ENCODE measurements around the gene TTYH3. TPM values are rescaled to one million over a fixed set of nuclear protein-coding genes. Genes with fewer than 3 reads are reported as not detected.

The TTYH3 gene
- polyA plus RNA-seq, 1 donor (not counting 4 experiments of a cell fraction or from before 2014, with no cell fraction given), result 8.5 TPM

DNA sequence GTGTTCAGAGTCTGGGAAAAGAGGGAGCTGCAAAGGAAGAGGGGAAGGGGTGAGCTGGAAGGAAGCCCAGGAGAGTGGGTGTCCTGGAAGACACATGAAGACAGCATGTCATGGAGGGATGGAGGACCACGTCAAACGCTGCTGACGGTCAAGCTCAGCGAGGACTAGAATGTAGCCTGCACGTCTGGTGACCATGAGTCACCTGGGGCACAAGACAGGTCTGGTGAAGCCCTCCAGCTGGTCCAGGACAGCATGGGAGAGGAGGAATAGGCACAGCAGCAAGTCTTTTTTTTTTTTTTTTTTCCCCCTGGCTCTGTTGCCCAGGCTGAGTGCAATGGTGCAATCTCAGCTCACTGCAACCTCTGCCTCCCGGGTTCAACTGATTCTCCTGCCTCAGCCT lies 36.6 kb downstream of the TTYH3 start:
- no peak for FAIRE-seq
- no peak for DNase-seq (ENCODE audit: low read depth, low spot score)

DNA sequence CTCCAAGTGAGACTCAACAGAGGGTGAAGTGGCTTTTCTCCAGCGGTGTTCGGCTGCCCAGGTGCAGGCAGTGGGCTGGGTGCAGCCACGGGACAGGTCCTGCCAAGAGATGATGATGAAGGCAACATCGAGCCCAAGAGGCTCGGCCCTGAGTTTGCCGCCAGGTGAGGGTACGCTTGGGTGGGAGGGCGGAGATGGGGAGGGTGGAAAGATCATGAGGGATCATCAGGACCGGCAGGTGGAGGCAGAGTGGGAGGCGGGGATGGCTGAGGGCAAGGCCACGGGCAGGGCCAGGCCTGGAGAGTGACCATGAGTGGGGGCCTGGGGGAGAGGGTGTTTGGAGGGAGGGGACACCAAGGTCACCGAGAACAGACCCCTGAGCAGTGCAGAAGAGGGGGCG lies 38.4 kb downstream of the TTYH3 start:
- Histone ChIP-seq H2AFZ (ENCODE audit: control insufficient read depth, low read length) (no peak overlapping the region), H3K36me3 (ENCODE audit: control insufficient read depth in 2 of 2, extremely low read depth in 1 of 2, insufficient read depth in 2 of 2, low read length in 2 of 2) (no peaks in the 10 kb centered on the region), H3K4me3 (ENCODE audit: control insufficient read depth in 2 of 3, extremely low read depth in 1 of 3, insufficient read depth in 2 of 3, low read depth in 1 of 3, low read length in 3 of 3) (no peak overlapping the region), H3K4me2 (ENCODE audit: control insufficient read depth, extremely low read depth, insufficient read depth, low read depth, low read length) (no peak overlapping the region), H3K27me3 (ENCODE audit: control insufficient read depth, extremely low read depth, insufficient read depth, low read length) (peaks cover 18% of the 10 kb centered on the region), H3K9me1 (ENCODE audit: control insufficient read depth, extremely low read depth, insufficient read depth, low read length) (no peaks in the 10 kb centered on the region), H3K4me1 (ENCODE audit: control insufficient read depth, extremely low read depth, insufficient read depth, low read length) (no peaks in the 10 kb centered on the region), H3K9me3 (ENCODE audit: control insufficient read depth, low read depth, low read length) (no peaks in the 10 kb centered on the region), H3K9ac (ENCODE audit: control insufficient read depth, extremely low read depth, insufficient read depth, low read length) (no peak overlapping the region), H4K20me1 (ENCODE audit: control insufficient read depth, extremely low read depth, insufficient read depth, low read length) (no peaks in the 10 kb centered on the region), H3K79me2 (ENCODE audit: control insufficient read depth, insufficient read depth, low read length) (no peaks in the 10 kb centered on the region), H3K27ac (ENCODE audit: control insufficient read depth, insufficient read depth, low read length) (no peak overlapping the region)
- dilution Hi-C loops (cut with MboI; ENCODE audit: extremely low pct_ligation_motif_present, low sequenced_read_pairs), result no loop called here
- FAIRE-seq (no peak), DNase-seq (ENCODE audit: low read depth, low spot score) (no peak)
- TF ChIP-seq, protein P1, sequence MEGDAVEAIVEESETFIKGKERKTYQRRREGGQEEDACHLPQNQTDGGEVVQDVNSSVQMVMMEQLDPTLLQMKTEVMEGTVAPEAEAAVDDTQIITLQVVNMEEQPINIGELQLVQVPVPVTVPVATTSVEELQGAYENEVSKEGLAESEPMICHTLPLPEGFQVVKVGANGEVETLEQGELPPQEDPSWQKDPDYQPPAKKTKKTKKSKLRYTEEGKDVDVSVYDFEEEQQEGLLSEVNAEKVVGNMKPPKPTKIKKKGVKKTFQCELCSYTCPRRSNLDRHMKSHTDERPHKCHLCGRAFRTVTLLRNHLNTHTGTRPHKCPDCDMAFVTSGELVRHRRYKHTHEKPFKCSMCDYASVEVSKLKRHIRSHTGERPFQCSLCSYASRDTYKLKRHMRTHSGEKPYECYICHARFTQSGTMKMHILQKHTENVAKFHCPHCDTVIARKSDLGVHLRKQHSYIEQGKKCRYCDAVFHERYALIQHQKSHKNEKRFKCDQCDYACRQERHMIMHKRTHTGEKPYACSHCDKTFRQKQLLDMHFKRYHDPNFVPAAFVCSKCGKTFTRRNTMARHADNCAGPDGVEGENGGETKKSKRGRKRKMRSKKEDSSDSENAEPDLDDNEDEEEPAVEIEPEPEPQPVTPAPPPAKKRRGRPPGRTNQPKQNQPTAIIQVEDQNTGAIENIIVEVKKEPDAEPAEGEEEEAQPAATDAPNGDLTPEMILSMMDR (optimal IDR thresholded peaks at IDR 0.05 in 1 of 3, IDR thresholded peaks at IDR 0.05 in 1 of 3, conservative IDR thresholded peaks at IDR 0.05 in 1 of 3; ENCODE audit: extremely low read depth in 1 of 3, insufficient read depth in 2 of 3, low read length in 3 of 3), result no peak
- no peak for TF ChIP-seq EZH2 (IDR thresholded peaks at IDR 0.05; ENCODE audit: low read length)

More for the DNA sequence above, 36.6 kb downstream of the TTYH3 start:
- H2AFZ ChIP-seq (ENCODE audit: control insufficient read depth, low read length), result no peak overlapping the region
- dilution Hi-C loops (cut with MboI; ENCODE audit: extremely low pct_ligation_motif_present, low sequenced_read_pairs), result no loop called here
- H3K27ac ChIP-seq (ENCODE audit: control insufficient read depth, insufficient read depth, low read length), result no peak overlapping the region
- H3K4me2 ChIP-seq (ENCODE audit: control insufficient read depth, extremely low read depth, insufficient read depth, low read depth, low read length), result no peak overlapping the region
- H3K4me3 ChIP-seq (ENCODE audit: control insufficient read depth in 2 of 3, extremely low read depth in 1 of 3, insufficient read depth in 2 of 3, low read depth in 1 of 3, low read length in 3 of 3), result no peak overlapping the region
- H3K4me1 ChIP-seq (ENCODE audit: control insufficient read depth, extremely low read depth, insufficient read depth, low read length), result no peaks in the 10 kb centered on the region
- no peaks in the 10 kb centered on the region for H4K20me1 ChIP-seq (ENCODE audit: control insufficient read depth, extremely low read depth, insufficient read depth, low read length)
- H3K27me3 ChIP-seq (ENCODE audit: control insufficient read depth, extremely low read depth, insufficient read depth, low read length), result peaks cover 18% of the 10 kb centered on the region
- TF ChIP-seq, protein P1 (optimal IDR thresholded peaks at IDR 0.05 in 1 of 3, IDR thresholded peaks at IDR 0.05 in 1 of 3, conservative IDR thresholded peaks at IDR 0.05 in 1 of 3; ENCODE audit: extremely low read depth in 1 of 3, insufficient read depth in 2 of 3, low read length in 3 of 3), result no peak
- TF ChIP-seq EZH2 (IDR thresholded peaks at IDR 0.05; ENCODE audit: low read length), result no peak
- no peaks in the 10 kb centered on the region for H3K79me2 ChIP-seq (ENCODE audit: control insufficient read depth, insufficient read depth, low read length)
- no peak overlapping the region for H3K9ac ChIP-seq (ENCODE audit: control insufficient read depth, extremely low read depth, insufficient read depth, low read length)
- no peaks in the 10 kb centered on the region for H3K9me1 ChIP-seq (ENCODE audit: control insufficient read depth, extremely low read depth, insufficient read depth, low read length)
- no peaks in the 10 kb centered on the region for H3K36me3 ChIP-seq (ENCODE audit: control insufficient read depth in 2 of 2, extremely low read depth in 1 of 2, insufficient read depth in 2 of 2, low read length in 2 of 2)
- no peaks in the 10 kb centered on the region for H3K9me3 ChIP-seq (ENCODE audit: control insufficient read depth, low read depth, low read length)
